Fibroblast of skin of left quadriceps (primary cell): ENCODE measurements around the gene ZBTB16.

Experiments
- DNase-seq, 2 experiments: peaks; one replicate each; pipeline ENCODE4 v3.0.0-alpha.2; 2013; ENCODE audit warnings: low read depth in 2 of 2

Gene ZBTB16, protein sequence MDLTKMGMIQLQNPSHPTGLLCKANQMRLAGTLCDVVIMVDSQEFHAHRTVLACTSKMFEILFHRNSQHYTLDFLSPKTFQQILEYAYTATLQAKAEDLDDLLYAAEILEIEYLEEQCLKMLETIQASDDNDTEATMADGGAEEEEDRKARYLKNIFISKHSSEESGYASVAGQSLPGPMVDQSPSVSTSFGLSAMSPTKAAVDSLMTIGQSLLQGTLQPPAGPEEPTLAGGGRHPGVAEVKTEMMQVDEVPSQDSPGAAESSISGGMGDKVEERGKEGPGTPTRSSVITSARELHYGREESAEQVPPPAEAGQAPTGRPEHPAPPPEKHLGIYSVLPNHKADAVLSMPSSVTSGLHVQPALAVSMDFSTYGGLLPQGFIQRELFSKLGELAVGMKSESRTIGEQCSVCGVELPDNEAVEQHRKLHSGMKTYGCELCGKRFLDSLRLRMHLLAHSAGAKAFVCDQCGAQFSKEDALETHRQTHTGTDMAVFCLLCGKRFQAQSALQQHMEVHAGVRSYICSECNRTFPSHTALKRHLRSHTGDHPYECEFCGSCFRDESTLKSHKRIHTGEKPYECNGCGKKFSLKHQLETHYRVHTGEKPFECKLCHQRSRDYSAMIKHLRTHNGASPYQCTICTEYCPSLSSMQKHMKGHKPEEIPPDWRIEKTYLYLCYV

DNA sequence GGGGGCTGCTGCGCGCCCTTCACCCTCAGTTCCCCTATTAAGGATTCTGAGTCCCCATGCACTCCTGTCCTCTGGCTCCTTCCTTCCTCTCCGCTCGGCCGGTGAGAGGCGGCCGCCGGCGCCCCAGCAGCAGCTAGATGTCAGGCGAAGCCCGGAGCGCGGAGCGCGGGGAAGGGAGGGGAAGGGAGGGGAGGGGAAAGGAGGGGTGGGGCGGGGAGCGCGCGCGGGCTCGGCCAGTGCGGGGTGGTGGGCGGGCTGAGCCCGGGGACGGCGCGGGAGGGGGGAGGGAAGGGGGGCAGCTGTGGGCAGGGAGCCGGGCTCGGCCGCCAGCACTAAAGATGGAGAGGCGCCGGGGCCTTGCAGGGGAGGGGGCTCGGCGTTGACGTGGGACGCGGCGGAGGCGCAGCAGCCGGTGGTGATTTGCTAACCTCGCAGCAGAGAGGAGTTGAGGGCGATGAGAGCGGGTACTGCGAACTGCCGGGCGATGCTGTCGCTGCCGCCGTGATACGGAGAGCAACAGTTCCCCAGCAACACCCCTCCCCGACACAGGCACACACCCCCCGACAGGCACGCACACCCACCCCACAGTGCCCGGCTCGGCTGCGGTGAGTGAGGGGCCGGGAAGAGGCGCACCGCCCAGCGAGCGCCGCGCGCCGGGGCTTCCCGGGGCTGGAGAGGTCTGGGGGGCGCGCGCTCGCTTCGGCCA, at the start of gene ZBTB16:
ZBTB16 (plus strand) TSS at position 434 of the 706 bp plus-strand sequence. CDS start 3,590 bp downstream, outside the sequence.
- DNase-seq = no peak

DNA sequence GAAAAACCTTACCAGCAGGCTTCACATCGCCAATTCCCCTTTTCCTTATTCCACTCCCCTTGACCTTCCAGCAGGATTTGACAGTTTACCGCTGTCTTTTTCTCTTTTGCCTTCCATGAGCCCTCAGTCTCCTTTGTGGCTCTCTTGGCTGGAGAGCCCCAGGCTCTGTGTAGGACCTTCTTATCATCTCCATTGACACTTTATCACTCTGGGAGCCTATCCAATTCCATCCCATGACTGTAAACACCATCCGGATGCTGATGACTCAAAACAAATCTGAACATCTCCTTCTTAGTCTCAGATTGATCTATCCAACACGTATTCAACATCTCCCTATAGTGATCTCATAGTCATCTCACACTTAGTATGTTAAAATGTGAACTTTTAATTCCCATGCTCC, 48.6 kb upstream of the ZBTB16 start:
- no peak for DNase-seq

DNA sequence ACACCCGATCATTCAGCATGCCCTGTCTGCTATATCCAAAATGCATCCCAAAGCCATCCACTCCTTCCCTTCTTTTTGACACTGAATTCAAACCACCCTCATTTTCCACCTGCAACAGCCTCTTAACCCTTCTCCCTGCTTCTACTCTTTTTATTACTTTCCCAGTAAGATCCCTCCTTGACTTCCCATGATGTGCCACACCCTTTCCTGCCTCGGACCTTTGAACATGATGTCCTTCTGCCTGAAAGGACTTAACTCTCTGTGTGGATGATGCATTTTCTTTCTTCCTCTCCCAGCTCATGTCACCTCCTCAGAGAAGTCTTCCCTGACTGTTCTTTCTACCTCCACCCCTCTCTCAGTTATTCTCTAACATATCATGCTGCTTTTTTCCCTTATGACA, 48.1 kb upstream of the ZBTB16 start:
- DNase-seq = no peak

DNA sequence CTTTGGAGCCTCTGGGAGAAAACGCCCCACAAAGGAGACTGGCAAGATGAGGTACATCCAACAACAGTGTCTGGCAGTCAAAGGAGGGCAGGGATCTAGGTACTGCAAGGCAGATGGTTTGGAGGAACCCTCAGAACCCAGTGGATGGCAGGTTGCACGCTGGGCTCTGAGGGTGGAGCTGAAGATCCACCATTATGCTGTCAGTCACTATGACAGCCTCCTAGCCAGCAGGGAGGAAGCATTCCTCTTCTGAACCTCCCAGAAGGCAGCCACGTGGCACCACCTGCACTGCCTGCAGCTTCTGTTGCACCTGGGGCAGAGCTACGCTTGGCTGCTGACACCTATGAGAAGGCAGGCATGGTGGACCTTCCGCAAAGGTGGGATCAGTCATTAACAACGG, 44.4 kb upstream of the ZBTB16 start:
- DNase-seq = no peak

DNA sequence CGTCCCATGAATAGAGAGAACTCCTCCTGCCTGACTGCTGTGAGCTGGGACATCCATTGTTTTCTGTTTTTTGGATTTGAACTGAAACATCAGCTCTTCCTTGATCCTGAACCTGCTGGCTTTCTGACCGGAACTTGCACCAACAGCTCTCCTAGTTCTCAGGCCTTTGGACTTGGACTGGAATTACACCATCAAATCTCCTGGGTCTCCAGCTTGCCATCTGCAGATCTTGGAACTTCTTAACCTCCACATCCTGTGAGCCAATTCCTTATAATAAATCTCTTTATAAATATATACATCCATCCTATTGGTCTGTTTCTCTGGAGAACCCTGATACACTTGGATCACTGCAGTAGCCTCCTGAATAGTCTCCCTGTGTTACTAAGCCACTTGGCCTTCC, 42.5 kb upstream of the ZBTB16 start:
- DNase-seq = no peak

DNA sequence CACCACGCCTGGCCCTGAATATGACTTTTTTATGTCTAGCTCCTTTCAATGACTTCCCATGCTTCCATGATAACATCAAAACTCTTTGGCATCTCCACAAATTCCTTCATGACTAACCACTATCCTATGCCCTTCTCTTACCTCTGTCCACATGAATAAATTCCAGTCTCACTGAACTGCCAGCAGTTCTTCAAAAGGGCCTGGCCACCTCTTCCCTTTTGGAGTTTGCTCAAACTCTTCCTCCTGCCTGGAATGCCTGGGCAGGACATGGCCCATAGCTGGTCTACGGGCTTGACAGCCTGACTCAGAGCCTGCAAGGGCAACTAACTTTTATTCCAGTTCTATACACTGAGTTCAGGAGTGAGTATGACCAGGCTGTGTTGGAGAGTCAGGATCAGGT, 41.8 kb upstream of the ZBTB16 start:
- DNase-seq = no peak

DNA sequence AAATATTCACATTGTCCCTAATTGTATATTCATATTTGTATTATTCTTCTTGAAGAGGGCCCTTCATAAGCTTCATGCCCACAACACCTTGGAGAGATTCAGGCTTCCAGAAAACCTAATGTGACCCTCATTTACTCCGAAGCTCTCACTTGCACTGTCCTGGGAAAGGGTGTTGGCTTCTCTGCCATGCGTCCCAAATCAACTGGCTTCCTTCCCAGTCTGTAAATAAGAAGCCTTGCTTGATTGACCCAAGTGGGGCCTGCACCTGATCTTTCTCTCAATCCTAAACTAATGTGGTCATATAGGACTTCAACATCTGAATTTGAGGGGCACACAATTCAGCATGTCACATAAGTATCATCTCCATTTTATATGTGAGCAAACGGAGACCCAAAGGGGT, 40.5 kb upstream of the ZBTB16 start:
- DNase-seq = no peak

DNA sequence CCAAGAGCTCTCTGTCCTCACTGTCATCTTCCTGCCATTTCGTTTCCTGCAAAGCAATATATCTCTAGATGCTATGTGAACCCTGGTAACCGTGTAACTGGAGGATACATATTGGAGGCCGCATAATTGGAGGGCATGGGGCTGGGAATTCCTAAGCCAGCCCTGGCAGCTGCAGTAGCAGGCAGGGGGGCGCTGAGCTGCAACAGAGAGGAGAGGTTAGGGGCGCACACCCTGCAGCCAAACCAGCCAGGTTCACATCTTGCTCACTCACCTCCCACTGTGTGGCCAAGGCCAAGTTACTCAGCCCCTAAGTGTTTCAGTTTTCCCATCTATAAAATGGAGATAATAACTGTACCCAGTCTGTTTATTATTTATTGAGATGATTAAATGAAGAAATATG, 39.9 kb upstream of the ZBTB16 start:
- DNase-seq = no peak

DNA sequence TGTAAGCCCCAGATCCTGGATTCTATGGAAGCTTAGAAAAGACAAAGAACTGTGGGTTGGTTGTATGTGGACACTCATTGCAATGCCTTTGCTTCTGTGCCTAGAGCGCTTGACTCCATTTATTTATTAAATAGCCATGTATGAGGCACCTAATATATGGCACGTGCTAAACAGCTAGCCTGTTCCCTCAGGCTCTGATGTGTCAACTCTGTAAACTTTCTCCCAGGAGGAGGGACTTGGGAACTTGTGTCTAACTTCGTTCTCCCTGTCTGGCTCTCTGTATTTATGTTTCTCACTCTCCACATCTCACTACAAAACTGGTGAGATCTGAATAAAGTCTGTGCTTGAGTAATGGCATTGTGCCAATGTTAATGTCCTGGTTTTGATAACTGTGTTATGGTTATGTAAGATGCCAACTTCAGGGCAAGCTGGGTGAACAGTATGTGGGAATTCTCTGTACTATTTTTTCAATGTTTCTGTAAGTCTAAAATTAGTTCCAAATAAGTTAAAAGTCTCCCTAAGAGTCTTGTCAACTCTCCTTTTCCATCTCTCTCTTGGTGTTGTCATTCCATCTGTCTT, 34.1 kb upstream of the ZBTB16 start:
- DNase-seq = no peak

DNA sequence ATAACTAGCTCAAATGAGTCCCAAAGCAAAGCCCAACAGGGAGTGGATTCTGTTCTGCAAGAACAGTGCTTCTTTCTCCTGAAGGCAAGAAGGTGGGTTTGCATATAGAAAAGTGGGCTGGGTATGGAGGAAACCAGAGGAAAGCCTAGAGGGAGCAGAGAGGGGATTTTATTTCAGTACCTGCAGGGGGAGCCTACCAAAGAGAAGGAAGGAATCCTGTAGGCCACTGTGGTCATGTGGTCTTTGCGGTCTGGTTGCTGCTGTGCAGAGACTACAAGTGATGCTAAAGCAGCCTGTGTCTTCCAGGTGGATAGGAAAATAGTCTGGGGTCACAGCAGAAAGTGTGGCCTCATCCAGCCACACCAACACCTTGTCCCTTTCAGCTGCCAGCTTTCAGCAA, 33.2 kb upstream of the ZBTB16 start:
- DNase-seq = no peak

DNA sequence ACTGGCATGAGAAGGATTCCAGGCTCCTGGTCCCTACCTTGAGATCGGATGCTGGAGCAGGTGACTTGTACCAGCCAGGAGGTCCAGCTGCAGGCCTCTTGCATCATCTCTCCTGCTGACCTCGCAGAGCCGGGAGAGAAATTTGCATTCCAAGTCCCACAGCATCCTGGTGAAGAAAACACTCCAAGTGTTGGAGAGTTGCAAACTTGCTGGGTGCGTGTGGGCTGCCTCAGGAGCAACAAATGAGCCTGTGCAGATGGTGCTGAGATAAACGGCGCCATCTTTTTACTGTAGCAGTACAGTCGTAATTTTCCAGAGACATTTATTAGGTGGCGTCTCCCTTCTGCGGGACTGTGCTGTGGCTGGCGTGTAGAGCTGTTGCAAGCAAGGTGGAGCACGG, 32.1 kb upstream of the ZBTB16 start:
- no peak for DNase-seq

DNA sequence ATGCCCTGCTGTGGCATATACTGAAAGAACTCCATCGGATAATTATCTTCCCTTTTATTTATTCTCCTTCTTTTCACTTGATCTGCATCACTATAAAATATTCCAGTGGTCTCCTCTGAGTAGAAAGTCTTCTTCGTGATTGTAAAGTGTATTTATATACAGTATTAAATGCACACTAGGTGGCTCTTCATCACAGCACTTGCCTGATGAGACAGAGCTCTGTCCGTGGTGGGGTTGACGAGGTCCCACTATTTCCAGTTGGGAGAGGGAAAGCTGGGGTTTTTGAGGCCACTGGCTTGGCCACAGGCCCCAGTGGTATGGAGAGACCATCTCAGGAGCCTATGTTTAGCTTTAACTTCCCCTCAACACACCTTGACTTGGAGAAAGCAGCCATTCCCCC, 31.6 kb upstream of the ZBTB16 start:
- no peak for DNase-seq

DNA sequence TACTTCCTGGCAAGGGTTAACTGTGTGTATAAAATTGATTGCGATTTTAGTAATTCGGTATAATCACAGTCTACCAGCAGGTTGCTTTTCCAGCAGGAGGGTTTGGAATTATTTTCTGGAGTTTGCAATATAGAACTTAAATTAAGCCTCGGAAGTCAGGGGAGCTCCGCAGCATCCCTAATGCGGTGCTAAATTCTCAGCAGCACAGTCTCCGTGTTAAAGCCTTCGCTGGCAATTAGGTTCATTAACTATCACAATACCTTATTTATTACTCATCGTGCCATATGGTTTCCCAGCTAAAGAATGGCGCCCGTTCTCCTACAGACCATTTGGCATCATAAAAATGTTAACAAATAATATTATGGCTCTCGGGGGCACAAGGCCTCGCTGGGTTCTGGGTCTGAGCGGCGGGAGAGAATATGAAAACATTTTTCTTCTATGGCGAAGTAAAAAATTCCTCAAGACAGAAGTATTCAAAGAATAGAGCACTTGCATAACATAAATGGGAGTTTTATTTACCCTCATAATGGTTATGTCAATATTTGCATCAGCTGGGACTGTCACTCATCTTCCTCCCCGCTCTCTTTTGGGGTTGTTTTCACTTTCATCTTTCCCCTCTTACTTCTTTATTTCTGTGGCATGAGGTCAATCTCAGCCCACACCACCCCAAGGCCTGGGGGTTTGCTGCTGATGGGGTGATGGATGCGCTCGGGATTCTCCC, 28.1 kb upstream of the ZBTB16 start:
- DNase-seq = no peak

DNA sequence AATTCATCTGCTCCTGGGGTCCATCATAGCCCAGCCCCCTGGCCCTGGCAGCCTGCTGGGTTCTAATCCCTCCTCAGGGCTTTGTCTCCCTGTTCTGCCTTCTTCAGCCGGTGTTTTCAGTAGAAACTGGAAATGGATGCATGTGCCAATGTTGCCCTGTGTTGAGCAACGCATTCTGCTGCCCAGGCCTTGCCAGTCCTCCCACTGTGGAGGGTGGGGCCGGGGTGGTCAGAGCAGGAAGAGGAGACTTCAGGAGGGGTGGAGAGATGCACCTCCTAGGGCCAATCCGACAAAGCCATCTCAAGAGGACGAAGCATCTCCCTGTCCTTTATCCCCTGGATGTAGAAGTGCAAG, 27.6 kb upstream of the ZBTB16 start:
- DNase-seq = no peak

DNA sequence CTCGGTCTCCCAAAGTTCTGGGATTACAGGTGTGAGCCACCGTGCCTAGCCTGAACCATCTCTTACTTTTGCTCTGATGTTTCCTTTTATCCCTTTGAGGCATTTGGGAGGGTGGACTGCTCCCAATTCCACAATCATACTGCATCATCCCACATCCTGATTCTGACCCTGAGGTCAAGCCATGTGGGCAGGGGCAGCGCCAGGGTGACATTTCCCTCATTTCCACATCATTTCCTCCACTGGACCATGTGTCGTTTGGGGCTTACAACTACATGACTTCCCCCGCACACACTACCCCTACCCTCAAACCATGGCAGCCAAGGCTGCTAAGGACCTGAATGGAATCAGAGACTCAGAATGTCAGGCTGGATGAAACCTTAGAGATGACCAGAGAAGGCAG, 26.4 kb upstream of the ZBTB16 start:
- no peak for DNase-seq

DNA sequence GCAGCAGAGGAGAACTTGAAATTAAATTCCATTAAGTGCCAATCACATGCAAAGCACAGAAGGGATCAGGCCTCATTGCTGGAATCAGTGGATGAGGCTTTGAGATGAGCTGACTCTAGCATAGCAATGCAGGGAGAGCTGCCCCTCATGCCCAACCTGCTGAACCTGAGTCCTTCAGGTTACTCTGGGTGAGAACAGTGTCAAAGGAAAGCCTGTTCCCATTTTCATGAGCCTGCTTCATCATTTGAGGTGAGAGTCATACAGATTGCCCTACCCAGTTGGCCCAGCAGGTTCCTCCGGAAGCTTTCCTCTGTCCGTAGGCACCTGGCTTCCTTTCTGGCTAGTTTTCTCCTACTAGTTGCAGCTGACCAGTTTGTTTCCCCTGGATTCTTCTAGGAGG, 25.9 kb upstream of the ZBTB16 start:
- no peak for DNase-seq

DNA sequence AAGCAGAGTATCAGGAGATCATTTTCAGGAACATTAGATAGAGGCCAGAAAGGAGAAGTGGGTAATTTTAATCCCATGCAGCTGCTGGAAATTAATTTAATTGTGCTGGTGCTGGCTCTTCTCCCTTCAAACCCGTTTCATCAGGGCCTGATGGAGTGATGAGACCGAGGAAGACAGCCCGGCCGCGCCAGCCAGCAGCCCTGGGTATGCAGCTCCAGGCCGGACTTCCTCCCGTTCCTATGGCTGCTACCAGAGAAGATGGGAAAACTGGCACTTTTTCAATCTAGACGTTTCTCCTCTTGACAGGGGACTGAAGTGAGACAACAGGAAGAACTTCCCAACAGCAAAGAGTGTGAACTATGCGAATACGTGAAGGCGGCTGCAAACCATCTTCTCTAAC, 24.6 kb upstream of the ZBTB16 start:
- DNase-seq = no peak

DNA sequence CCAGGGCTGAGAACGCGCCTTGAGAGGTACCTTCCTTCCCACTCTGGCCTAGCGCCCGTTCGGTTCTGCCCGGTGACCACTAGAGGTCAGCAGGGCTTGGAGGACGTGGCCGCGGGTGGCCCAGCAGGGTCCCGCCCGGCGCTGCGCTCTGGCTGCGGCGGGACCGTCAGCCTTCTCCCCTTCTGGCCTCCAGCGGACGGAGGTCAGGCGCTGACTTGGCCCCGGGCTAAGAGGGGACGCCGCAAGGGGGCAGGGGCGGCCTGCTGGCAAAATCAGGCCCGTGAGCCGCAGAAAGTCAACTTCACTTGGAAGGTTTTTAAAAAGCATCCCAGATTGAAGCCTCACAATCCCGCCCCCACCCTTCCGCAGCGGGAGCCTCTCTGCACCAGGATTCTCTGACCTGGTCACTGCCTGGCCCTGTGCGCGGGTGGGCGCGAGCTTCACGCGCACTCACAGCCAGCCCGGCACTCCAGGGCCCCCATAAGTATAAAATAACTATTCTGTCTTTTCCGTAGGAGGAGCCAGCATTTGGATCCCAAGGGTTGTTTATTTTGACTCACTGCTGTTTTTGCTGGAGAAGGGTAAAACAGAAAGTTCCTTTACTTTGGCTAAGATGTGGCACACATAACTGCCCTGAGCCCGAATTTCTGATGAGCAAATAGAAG, 23.2 kb upstream of the ZBTB16 start:
- DNase-seq = peak in 1 of 2 experiments; percentile 12

DNA sequence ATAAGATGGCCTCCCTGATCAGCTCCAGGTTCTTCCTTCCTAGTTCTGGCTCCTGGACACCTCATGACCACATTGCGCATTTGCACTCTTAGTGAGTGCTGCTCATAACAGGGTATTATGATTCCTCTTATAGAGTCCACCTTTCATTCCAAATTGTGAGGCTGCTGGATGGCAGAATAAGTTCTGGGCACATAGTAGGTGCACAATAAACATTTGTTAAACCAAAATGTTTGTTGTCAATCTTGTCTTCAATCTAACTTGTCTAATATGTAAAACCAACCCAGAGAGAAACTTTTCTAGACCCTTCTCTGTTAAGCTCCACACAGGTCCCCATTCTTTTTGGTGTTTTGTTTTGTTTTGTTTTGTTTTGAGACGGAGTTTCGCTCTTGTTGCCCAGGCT, 22.6 kb upstream of the ZBTB16 start:
- no peak for DNase-seq

DNA sequence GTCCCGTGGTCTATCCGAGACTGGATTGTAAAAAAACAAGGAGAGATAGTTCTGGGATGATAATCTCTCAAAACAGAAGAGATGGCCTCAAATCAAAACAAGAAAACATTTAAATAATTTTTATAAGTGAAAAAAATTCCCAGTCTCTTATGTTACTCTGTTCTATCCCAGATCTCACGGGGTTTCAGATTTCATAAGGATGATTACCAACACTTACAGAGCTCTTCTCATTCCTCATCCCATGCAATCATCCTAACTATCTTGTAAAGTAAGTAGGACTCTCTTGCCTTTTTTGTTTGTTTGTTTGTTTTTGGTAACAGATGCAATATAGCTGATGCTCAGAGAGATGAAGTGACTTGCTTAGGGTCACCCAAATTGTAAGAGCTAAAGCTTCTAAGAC, 20.0 kb upstream of the ZBTB16 start:
- DNase-seq = no peak

DNA sequence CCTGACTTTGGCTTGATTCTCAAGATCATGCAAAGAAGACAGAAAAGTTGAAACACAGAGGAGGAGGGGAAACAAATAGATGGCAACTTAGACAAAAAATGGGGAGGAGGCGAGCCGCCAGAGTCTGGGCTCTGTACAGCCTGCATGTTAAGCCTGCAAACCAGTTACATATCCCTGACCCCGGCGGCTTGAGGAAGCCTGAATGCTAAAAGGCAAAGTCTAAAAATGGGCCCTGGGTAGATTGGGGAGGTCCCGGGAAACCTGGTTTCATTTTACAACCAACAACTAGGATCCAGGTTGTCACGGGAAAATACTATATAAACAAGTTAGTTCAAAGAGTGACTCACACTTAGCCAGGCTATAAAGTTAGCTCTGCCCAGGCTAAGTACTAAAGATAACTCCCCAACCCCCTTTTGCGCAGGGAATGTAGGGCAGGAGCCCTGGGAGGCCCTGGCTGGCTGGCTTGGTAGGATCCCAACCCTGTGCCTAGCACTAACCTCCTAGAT, 18.8 kb upstream of the ZBTB16 start:
- DNase-seq = no peak
